ENCODE results near the gene UPK2.

UPK2 gene

GRCh38 chr11:118956094-118956846 lies at the start of gene UPK2:
UPK2 (plus strand) TSS chr11:118956298; CDS start chr11:118956351, 53 bp downstream.
- DNase-seq, result peak; percentile 34

GRCh38 chr11:118907051-118908042 lies 48.8 kb upstream of the UPK2 start:
- DNase-seq, result peak; percentile 78

- DNase-seq, result no peak
Observed at GRCh38 chr11:118908264-118908663, 47.8 kb upstream of the UPK2 start.

- DNase-seq, result peak; percentile 45
Observed at GRCh38 chr11:118908901-118909618, 47.0 kb upstream of the UPK2 start.

- DNase-seq, result no peak
Observed at GRCh38 chr11:118909619-118910308, 46.3 kb upstream of the UPK2 start.

DNA sequence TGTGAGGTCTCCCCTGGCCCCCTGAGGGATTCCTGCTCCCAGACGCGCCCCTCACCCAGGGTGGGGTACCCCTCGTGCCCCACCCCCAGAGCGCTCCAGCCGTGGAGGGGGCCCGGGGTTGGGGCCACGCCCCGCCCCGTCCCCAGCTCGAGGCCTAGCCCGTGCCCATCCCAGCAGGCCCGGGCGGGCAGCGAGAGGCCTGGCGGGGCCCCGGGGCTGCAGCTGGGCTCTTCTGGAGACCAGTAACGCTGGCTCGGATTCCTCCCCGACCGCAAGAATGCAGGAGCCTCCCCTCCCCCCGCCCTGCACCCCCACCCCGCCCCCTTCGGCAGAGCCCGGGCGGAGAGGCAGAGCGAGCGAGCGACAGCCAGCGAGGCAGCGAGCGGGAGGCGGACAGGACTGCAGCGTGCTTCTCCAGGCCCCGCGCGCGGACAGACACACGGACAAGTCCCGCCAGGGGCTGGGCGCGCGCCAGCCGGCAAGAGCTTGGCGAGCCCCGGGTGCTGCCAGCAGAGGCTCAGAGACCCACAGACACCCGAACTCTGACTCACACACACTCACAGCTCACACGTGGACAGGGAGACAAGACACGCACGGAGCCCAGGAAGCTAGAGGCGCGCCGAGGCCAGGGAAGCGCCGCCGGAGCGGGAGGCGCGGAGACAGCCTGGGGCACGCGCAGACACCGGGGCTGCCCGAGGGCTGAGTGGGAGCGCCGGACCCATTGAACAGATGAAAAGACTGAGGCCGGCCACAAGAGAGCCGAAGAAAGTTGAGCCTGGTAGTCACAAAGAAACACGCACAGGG lies 45.6 kb upstream of the UPK2 start:
- DNase-seq, result no peak

DNA sequence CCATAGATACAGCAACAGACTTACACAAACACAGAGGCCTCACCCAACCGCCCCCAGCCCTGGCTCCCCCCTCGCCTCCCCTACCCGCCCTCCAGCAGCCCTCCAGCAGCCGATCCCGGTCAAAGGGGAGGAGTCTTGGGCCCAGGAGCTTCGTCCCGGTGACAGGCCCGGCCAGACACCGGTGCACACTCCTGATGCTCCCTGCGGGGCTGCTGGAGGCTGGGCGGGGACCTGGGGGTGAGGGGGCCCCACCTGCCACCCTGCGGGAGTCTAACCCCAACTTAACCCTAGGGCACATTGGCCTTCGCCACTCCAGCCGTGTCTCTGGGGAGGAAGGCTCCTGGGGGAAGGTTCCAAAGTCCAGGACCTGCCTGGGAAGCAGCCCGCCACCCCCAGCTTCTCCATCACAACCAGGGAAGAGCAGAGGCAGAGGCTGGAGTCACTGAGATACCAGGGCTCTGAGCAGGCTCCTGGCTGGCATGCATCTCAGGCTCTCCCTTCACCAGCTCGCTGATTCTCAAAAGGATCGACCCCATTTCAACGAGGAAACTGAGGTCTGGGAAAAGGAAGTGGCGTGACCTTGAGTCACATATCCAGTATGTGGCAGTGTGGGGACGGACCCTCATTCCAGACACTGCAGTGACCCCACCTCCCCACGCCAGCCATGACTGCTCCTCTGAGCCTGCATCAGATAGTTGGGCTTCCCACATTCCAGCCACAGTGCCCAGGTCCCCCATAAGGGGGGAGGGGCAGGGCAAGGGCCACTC lies 44.8 kb upstream of the UPK2 start:
- no peak for DNase-seq

DNA sequence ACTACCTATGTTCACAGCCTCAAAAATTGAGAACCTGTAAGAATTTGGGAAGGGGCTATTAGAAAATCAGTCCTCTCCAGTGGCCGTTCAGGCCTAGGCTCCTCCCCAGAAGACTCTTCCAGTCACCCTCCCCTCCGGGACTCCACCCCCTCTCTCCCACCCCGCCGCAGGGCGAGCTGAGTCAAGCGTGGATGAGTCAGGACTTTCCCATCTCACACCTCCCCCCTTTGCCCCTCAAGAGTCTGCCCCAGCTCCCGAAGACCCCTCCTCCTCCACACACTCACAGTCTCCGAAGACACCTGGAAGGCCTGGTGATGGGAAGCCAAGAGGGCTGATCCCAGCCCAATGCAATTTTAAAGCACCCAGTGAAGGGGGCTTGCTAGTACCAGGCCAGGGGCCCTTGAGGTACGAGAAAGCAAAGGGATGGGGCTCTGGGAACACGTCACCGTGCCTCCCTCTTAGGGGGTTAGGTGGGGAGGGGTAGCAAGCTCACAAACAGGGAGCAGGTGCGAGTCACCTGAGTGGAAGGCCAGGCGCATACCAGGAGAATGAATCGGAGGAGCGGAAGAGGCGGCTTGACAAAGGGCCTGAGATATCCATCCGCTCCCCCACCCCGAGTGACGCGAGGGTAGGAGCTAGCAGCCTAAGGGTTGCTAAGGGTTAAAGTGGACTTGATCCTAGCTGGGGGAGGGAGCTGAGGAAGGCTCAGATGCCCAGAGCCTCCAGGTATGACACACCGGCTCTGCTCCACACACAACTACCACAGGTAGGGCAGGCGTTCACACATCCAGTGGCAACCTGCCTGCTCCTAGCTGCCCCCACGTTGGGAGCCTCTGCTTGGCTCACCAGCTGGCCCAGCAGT lies 44.0 kb upstream of the UPK2 start:
- peak; percentile 78 for DNase-seq

GRCh38 chr11:118912742-118913410 lies 43.2 kb upstream of the UPK2 start:
- no peak for DNase-seq

- no peak for DNase-seq
Observed at GRCh38 chr11:118913411-118914125, 42.5 kb upstream of the UPK2 start.

GRCh38 chr11:118914178-118914918 lies 41.8 kb upstream of the UPK2 start:
- peak; percentile 36 for DNase-seq

DNA sequence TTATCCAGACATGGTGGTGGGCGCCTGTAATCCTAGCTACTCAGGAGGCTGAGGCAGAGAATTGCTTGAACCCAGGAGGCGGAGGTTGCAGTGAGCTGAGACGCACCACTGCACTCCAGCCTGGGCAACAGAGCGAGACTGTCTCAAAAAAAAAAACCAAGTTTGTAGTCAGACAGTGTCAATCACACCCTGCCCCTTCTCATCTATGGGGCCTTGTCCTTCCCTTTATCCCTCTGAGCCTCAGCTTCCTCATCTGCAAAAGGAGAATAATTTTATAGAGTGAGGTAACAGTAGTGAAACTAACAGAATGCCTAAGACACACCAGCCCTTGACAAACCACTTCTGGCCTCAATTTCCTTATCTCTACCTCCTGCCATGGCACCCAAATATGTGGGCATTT lies 41.1 kb upstream of the UPK2 start:
- DNase-seq, result no peak

GRCh38 chr11:118915396-118915795 lies 40.7 kb upstream of the UPK2 start:
- no peak for DNase-seq

- DNase-seq, result no peak
Observed at GRCh38 chr11:118915941-118916841, 39.9 kb upstream of the UPK2 start.

GRCh38 chr11:118916842-118917388 lies 39.2 kb upstream of the UPK2 start:
- DNase-seq, result no peak

DNA sequence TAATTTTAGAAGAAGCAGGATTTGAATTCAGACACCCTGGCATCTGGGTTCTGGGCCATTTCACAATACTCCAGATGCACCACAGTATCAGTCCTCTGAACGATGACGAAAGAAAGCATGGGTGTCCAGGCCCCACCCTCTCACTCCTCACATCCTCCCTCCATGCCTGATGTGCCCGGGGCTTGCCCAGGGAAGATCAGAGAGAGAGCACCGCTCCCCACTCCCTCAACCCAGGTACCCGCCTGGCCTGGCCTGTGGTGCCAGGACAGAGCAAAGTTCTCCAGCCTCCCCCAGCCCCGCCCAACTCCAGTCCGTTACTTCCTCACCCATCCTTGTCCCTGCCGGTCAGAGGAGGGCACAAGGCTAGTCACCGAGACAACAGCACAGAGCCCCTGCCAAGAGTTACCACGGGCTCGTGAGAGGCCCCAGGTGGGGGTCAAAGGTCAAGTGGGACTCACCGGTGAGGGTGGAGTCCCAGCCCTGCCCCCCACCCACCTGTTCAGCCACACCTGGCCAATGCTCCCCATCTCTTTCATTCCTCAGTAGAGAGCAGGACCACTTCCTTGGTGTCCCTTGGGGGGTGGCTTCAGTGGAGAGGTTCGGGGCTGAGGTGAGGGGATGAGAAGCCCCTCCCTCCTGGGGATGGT lies 38.5 kb upstream of the UPK2 start:
- no peak for DNase-seq
